LNCAP (cell line): Measurements from ENCODE around the gene TSPAN9.

Experiments used
- TF ChIP-seq, protein P1 (sequence below): fragments of 450-650 bp; IDR thresholded peaks from 2 replicates; pipeline ENCODE4 v1.5.1; 2017; ENCODE audit warnings: mild to moderate bottlenecking

The TSPAN9 gene

DNA sequence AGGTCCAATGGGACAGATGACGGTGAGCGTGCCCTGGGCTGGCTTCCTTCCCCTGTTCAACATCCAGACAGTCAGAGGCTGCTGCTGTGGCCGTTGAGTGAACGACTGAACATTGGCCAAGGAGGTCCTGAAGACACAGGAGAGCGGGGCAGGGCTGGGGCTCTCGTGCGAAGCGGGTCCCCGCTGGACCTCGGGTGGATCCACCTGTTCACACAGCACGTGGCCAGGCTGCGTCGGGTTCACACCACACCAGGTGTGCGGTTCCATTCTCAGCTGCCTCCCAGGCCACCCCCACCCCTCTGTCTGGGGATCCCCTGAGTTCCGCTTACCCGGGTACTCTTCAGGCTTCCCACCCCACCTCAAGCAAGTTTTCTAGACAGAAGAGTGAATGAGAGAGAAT is 214.8 kb downstream of the TSPAN9 start:
- TF ChIP-seq, protein P1, sequence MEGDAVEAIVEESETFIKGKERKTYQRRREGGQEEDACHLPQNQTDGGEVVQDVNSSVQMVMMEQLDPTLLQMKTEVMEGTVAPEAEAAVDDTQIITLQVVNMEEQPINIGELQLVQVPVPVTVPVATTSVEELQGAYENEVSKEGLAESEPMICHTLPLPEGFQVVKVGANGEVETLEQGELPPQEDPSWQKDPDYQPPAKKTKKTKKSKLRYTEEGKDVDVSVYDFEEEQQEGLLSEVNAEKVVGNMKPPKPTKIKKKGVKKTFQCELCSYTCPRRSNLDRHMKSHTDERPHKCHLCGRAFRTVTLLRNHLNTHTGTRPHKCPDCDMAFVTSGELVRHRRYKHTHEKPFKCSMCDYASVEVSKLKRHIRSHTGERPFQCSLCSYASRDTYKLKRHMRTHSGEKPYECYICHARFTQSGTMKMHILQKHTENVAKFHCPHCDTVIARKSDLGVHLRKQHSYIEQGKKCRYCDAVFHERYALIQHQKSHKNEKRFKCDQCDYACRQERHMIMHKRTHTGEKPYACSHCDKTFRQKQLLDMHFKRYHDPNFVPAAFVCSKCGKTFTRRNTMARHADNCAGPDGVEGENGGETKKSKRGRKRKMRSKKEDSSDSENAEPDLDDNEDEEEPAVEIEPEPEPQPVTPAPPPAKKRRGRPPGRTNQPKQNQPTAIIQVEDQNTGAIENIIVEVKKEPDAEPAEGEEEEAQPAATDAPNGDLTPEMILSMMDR = no peak

DNA sequence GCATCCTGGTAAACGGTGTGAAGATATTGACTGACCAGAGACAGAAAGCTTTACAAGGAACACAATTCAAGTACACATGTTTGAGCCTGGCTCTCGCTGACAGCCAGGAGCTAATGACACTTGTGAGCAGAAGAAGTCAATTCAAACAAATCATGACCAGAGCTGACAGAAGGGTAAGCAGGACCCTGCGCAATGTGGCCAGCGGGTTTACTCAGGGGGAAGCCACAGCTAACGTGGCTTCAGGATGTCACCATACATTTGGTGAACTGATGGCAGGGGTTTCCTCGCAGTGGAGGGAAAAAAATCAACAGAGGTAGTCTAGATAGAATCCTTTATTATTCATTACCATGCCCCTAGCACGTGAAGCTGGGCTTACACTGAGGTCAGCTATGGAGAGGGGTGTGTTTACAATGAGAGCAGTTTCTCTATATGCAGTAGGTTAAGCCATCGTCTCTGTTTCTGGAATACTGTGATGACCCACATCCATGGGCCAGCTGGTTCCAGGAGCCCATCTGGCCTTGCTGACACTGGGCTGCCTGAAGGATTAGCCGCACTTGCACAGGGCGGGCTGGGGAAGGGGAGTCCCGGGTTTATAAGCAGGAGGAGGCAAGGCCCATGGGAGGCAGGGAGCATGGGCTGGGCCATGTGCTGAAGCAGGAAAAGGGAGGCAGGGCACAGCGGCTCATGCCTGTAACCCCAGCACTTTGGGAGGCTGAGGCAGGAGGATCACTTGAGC is 215.7 kb downstream of the TSPAN9 start:
- TF ChIP-seq, protein P1 = no peak

DNA sequence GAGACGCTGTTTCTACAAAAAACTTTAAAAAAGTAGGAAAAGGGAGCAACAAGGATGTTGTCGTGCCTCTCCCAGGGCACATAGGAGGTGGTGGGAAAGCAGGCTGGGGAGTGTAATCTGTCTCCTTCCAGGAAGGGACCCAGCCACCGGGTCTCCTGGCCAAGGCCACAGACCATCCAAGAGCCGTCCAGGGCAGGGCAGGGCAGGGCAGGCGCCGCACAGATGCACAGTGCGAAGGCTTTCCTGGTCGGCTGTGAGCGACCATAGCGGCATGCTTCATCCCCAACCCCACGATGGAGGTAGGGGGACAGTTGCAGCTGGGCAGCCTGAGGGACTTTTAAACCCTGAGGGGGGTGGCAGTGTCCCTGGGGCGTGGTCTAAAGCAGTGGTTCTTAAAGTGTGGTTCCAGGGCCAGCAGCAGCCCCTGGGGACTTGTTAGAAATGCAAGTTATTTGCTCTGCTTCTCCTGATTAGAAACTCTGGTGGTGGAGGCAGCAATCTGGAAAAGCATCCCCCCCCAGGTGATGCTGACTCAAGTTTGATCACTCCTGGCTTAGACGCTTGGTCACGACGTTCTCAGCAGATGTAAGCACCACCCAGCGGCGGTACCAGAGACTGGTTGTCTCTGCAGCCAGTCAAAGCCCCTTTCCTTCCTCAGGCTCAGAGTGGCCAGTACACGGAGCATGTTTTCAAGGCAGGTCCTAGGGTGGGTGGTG is 216.4 kb downstream of the TSPAN9 start:
- TF ChIP-seq, protein P1 = no peak

DNA sequence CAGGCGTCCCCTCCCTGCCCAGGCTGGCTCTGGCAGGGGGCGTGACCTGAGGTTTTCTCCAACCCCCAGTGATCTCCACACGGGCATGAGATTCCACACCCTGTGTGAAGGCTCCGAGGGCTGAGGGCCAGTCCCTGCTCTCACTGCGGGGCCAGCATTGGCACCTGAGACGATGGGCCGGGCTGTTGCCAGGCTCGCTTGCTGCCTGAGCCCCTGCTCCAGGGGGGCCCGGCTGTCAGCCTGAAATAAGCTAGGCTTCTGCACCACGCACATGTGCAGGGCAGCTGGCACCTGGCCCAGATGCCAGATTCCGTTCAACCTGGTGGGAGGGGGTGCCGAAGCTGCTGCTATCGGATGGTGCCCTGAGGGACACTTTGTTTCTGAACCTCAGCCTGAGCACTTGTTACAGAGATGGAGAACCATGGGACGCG is 217.3 kb downstream of the TSPAN9 start:
- TF ChIP-seq, protein P1 = no peak

DNA sequence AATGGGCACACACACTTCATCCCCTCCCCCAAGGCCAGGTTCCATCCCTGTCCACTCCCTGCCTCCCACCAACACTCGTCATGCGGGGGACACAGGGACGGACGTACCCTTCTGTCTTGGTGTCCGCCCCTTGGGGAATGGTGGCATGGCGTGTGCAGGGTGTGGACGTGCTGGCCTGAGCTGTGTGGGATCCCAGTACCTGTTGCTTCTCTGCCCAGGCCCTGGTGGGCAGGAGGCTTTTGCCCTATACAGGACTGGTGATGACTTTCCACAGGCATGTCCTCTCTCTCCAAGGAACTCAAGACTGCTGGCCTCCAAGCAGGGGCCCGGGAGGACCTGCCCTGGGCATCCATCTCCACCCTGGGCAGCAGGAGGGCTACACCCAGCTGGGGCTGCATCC is 218.0 kb downstream of the TSPAN9 start:
- TF ChIP-seq, protein P1 = no peak

DNA sequence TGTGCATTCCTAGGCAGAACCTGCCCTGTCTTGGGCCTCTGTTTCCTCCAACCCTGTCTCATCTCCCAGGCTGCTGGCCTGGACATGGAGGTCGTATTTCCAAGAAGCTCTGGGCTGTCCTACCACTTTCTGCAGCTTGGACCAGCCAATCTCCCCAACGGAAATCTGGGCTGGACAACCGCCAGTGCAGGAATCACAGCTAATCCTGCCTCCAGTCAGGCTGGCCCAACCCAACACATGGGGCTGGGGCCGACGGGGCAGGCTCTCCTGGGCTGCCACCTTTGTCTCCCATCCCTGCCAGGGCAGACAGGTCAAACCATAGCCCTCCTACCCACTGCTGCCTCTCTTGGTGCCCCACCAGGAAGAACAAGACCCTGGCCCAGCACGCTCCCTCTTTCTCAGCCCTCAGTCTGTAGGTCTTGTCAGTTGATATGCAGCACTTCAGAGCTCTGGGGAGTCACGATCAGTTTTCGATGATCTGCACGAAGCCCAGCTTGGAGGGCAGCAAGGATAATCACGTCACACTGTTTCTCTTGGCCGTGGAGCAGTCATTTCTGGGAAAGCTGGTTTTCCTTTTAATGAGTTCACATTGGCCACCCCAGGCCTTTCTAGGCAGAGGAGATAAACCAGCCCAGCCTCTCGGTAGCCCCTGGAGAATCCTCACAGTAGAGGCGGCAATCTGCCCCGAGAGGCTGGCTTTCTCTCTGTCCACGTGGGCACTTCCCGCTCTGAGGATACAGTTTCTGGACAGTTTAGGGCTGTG is 218.6 kb downstream of the TSPAN9 start:
- TF ChIP-seq, protein P1 = no peak

DNA sequence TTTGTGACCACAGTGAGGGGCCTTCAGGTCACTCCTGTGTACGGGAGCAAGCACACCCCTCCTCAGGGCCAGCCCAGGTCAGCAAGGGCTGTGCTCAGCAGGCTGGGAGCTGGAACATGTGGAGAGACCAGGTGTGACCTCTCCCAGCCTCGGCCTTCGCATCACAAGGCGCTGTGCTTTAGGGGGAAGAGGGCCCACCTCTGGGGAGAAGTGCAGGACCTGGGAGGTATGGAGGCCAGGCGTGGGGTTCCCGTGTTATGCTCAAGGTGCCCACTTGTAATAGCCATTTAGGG is 219.2 kb downstream of the TSPAN9 start:
- TF ChIP-seq, protein P1 = no peak
